SHP77 (cell line): Measurements from ENCODE around the gene TIMM44.
"Not testable (repeated sequence)": the region's sequence is repeated elsewhere in the genome, so short reads cannot be mapped to it uniquely, and the experiment has no call there.

Experiments
- DNase-seq, 2 experiments: peaks; one replicate each; lab custom pipeline; 2025; lab: John Stamatoyannopoulos, UW

Gene TIMM44

DNA sequence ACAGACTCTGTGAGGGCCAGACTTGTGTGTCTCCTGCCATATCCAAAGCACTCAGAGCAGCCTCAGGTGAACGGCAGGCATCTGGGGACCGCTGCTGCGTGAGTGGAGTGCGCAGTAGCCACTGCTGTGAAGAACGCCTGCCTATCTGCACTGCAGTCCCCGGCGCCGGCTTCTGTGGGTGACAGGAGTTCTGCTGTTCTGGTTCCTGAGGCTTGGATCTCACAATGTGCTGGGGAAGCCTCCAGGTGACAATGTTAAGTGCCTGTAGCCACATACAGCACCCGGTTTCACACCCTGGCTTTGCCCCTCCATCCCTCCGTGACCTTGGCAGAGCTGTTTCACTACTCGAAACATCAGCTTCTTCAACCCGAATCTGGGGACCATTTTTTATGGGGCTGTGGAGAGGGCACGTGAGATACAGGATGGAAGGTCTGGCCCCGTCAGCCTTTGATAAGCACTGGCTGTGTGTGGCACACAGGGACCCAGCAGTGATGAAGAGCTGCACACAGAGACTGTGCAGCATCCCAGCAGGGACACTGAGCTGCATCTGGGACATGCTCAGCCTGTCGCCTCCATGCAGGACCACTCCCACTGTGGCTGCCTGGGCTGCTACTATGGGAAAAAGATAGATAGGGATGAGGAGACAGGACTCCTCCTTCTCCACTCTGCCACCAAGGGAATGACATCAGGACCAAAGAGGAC is 33.7 kb upstream of the TIMM44 start:
- DNase-seq: no peak

DNA sequence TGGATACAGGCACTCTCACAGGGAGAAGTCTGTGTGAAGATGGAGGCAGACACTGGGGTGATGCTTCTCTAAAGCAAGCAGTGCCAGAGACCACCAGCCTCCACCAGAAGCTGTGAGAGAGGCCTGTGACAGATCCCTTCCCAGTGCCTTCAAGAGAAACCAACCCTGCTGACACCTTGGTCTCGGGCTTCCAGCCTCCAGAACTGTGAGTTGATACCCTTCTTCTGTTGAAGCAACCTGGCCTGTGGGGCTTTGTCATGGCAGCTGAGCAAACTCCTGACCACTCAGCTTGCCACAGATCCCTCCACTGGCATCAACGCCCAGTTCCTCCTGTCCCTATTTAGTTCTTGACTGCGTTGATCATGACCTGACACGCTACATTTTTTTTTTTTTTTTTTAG is 33.0 kb upstream of the TIMM44 start:
- no peak for DNase-seq

DNA sequence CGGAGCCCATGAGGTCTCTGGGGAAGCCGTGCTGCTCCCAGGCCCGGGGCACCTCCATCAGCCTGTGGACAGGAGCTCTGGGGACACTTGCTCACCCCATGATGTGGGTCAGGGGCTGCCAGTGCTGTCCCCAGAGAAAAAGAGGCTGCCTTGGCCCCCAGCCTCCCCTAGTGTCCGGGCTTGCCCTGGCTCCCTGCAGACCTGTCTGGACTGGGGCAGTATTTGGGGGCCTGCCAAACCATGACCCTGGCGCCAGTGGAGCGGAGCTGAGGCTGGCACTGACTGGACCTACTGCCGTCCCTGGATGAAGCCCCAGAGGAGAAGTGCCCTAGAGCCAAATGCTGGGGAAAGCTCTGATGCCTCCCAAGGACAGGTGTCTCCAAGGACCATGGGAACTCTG is 31.6 kb upstream of the TIMM44 start:
- no peak for DNase-seq

DNA sequence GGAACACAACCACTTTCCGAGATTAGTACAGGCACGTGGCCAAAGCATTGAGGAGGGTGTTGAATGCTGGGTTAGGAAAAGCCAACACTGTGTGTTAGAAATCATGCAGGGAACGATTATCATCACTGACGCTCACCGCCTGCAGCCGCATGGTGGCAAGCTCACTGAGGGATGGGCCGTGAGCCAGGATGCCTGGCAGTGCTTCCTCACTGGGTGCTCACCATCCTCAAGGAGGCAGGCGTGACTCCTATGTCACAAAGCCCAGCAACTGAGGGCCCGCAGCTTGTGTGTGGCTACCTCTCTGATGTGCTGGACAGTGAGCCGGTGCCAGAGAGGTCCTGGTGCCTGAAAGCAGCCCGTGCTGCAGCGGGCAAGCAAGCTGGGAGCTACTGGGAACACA is 30.4 kb upstream of the TIMM44 start:
- DNase-seq: no peak

DNA sequence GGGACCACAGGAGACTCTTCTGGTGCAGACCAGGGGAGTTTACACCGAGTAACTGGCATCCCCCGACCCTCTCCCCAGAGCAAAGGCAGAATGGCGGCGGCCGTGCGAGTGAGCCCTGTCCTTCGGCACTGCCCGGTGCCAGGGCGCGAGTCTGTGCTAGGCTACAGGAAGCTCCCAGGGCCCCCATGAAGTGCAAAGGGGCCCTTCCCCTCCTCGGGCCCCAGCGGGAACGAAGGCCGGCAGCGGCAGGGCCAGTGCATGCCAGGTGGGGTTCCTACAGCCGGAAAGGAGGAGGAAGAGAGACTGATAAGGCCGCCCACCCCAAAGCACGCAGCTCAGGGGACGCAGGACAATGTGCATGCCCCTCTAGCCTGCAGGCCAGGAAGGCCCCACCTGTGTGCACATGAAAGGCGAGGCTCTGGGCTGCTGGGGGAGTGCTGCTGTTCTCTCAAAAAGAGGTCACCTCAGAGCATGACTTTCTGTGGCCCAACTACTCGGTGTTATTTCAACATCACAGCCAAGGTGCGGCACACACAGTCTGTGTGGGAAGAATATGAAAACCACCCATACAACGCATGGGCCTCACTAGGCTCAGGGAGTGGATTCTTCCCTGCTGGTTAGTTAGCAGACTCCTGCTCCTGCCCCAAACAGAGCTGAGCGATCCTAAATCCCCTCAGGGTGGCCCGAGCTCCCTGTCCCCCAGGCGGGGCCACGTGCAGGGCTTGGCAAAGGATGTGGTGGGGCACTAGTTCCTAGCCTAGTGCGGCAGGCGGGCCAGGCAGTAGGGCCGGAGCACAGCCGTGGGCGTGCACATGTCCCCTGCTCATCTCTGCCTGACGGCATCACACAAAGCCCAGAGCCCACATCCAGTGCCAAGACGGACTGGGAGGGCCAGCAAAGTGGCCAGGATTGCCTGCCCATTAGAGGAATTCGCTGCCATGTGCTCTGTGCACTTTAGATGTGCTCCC is 28.4 kb upstream of the TIMM44 start:
- DNase-seq: no peak

DNA sequence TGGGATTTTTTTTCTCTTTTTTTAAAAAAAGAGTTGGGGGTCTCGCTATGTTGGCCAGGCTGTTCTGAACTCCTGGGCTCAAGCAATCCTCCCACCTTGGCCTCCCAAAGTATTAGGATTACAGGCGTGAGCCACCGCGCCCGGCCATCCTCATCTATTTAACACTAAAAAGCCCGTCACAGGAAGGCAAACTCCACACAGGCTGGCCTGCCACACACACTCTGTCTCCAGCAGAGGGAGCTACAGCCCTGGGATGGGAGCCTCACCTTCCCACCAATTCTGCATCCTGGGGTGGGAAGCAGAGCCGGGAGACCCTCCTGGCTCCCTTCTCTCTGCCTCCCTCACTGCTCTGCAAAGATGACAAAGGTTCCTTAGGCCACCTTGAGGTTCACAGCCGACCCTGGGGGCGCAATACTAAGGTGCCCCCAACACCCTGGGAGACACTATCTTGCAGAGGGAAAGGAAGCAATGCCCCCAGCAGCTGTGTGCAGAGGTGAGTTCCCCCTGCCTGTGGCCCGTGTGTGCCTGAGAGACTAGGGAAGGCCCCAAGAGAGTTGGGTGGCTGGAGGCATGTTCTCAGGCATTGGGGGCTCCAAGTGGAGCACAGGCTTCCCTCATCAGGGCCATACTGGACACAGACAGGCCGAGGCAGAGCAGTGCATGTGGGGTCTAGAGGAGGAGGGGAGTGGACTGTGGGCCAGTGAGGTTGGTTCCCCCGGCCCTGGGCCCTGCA is 27.4 kb upstream of the TIMM44 start:
- DNase-seq: peak; percentile 17 to 18

DNA sequence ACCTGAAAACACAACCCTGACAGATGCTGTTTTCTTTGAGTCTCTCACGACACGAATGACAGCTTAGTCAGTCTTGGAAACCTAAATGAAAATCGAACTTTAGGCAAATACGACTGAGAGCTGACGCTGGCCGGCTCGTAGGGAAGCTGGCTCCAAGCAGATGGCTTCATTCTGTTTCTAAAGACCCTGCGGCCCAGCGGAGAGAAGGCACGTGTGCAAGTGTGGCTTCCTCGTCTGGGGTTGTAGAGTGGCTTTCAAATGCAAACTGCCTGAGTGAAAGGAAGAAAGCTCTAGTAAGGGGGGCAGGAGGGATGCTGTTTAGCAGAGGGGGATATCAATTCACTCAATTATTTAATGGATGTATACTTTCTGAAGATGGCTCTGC is 26.1 kb upstream of the TIMM44 start:
- DNase-seq: no peak

DNA sequence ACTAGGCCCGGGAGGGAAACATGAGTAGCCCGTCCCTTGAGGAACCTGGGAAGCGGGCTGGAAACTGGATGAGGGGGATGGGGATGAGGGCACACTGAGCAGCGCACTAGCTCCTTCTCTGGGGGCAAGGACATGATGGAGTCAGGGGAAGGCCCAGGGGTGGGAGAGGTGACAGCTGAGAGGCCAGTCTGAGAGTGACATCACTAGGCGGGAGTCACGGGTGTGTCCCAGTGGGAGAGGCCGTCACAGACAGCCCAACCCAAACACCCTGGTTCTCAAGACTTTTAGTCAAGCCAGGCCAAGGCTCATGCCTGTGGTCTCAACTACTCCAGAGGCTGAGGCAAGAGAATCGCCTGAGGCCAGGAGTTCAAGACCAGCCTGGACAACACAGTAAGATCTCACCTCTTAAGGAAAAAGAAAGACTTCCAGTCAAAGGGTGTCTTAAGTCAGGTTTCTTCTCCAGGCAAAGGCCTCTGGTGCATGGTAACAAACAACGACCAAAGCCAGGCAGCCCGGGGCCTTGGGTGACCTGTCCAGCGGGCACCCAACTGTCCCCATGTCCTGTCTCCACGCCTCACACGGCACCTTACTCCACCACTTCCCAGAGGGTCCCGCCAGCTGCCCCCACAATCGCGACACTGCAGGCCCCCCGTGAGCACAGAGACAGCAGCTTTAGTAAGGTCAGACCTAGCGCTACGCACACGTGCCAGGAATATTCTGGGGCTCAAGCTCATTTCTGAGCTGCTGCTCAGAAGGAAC is 25.5 kb upstream of the TIMM44 start:
- no peak for DNase-seq

DNA sequence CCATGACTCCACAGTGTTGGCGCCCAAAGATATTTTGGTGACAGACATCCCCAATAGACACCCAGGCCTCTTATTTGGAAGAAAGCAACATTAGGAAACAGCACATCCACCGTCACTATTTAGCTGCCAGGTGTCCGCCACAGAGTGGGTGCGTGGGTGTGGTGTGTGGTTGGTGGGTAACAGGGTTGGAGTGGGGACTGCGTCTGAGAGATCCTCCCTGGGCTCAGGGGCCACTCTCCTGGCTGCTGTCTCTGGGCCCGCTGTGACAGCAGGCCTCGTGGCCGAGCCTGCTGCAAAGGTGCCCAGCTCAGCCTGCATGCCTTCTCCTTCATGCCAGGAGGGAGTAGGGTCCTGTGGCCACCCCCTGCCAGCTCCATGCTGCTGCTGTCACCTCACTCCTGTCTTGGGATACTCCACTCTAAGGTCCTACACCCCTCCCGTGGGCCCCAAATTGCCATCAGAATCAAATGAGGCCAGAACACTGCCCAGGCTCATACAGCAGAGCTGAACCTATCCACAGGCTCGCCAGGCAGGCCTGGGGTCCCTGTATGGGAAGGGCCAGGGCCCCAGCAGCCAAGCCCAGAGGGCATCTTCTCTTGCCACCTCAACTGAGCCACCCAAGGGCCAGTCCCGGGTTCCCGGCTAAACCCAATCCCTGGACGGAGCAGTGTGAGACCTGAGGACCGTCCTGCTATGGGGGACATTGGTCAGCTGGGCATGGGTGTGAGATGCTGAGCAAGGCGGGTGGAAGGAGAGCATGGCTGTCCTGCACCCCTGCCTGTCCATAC is 24.7 kb upstream of the TIMM44 start:
- DNase-seq: no peak

DNA sequence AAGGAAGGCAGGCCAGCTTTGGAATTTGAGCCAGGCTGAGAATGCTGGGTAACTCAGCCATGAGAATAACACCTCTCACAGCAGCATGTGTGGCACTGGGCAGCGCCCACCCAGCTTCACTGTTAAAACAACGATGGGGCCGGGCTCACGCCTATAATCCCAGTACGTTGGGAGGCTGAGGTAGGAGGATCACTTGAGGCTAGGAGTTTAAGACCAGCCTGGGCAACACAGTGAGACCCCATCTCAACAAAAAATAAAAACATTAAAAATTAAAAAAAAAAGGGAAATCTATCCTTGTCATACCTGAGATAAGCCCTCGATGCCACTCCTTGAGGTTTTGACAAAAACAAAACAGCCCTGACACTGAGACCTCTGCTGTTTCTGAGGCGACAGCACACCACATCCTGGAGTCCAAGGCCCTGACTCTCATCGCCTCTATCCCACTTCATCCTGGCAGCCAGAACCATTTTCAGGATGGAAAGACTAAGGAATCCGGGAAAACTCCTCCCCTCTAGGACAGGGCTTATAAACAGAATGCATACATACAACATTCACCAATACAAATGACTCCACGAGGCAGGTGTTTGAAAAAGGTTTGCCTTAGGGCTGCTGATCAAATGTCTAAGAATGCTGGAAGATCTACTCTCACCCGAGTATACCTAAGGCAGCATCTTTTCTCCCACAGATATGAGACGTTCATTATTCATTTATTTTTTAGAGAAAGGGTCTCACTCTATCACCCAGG is 22.6 kb upstream of the TIMM44 start:
- DNase-seq: no peak

DNA sequence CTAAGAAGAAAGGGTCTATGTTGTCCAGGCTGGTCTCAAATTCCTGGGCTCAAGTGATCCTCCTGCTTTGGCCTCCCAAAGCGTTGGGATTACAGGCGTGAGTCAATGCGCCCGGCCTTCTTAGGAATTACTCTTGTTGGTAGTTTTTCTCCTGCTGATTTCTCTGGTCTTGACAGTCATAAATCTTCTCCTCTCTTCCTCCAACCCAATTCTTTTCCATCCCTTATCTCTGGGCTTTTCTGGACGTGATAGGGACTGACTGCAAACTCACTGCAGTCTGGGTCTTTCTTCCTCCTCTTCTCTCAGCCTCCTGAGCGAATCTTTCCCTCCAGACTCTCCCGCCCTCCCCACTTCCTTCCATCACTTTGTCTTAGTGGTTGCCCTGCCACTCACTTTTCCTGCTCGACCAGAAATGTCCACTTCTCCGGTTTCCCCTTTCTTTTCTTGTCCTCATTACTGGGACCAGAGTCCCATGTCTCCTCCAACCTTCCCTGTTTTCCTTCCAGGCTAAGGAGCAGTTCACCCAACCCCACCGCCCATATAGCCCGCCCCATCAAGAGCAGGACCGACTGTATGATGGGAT is 21.9 kb upstream of the TIMM44 start:
- no peak for DNase-seq

DNA sequence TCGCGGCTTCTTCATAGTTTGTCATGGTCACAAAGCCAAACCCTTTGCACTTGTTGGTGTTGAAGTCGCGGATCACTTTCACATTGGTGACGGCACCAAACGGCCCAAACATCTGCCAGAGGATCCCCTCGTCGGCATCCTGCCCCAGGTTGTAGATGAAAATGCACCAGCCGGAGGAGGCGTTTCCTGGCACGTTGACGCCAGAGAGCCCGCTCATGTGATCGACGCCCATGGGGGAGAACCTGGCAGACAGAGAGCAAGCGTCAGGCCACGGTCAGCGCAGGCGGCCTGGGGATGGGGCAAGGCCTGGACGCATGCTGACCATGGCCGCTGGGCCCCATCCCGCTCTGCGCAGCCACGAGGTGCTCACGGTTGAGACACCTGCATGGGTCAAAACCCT is 20.1 kb upstream of the TIMM44 start:
- DNase-seq: no peak

DNA sequence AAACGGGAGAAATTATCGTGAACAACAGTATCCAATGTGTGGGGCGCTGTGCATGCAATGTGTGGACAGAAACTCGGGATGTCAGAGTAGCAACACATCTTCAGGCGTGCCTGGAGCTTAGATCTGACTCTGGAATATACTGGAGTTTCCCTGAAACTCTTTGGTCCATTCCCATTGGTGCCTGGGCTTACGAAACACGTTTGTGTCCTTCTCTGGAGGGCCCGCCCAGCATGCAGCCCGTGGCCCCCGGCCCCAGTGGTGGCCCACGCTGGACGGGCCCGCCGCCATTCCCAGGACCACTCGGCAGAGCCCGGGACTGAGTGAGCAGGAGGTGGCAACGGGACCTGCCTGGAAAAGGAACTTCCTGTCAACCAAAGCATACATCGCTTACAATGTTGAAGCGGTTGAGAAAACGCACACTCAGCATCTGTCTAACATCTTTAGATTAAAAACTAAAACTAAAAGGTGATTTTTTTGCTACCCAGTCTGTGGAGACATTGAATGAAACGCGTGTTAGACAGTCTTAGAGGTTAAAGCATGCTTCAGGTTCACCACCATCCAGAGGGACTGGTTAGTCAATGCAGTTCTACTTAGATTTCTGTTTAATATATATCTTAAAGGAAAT is 19.3 kb upstream of the TIMM44 start:
- no peak for DNase-seq

DNA sequence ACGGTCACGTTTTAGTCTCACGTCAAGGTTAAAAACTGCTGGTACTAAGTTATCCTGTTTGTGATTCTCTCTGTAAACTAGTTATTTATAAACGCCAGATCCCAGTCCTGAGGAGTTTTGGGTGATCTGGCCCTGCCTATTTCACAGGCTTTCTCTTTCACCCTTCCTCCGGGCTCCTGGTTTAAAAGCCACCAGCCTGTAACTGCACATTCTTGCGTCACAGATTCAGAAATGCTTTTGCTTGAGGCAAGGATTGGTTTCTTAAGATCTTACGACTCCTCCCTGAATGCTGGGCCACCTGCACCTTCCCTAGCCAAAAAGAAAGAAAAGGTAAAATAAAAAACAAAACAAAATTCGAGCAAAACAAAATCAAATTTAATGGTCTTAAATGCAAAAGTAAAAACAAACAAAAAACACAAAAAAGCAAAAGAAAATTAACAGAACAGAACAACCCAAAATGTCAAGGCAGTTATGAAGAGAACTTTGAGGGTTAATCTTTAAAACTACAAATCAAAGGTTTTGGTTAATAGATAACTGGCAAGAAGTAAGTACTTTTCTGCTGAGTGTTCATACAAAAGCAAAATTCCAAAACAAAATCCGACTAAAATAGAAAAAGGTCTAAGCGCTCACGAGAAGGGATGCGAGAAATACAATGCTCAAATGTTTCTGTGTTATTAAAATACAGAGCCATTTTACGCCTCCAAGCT is 18.6 kb upstream of the TIMM44 start:
- DNase-seq: no peak

DNA sequence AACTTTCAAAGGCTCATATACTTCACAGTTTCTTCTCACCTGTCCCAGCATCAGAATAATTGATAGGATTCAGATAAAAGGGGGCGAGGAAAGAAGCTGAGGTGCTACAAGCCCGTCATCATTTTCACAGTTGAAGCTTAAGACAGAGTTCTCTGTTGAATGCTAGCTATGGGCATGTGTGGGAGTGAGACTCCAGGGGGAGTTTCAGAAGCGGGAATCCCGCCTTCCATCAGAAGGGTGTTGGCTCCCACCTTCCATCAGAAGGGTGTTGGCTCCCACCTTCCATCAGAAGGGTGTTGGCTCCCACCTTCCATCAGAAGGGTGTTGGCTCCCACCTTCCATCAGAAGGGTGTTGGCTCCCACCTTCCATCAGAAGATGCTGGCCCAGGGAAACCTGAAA is 17.6 kb upstream of the TIMM44 start:
- DNase-seq: not testable (repeated sequence)

DNA sequence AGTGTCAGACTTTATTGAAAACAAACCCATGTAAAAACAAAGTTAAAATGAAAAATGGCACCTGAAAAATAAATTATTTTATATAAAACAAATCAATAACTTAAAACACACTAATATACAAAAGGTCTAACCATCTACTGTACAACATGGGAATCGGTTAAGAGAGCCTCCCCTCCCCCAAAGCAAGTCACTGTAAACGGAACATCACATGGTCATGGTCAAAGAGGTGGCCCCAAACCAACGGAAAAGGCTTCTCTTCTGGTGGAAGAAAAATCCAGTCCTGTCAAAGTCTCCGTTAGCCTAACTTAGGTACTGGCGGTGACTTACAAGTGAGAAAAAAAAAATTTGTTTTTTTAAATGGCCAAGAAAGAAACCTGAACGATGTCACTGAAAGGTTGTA is 15.7 kb upstream of the TIMM44 start:
- DNase-seq: no peak

DNA sequence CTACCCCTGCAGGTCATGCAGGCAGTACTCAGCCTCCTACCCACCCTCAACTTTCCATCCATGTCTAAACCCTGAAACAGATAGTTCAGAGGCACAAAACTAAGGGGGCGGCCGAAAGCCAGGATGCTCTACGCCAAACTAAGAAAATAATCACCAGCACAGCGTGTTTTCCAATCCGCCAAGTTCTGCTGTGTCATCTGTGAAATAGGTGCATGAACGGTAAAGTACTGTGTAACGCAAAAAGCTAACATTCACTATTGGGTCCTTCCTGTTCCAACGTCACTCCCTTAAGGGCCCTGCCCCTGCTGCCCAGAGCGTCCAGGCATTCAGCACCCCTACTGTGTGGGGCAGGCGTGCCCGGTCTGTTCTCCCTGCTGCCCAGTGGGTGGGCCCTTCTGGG is 12.2 kb upstream of the TIMM44 start:
- DNase-seq: no peak

DNA sequence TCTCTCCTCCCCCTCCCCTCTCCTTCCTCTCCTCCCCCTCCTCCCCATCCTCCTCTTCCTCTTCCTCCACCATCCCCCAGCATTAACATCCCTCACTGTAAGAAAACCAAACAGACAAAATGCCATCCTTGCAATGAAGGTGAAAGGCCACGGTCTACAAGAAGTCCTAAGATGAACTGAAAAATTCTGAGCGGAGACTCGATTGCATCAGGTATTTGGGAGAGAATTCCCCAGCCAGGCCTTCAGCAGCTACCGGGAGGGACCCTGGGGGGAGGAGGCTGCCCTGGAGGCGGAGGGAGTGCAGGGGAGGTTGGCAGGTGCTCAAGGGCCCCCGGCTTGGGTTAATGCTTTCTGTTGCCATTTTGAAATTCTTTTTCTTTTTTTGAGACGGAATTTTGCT is 10.1 kb upstream of the TIMM44 start:
- no peak for DNase-seq

DNA sequence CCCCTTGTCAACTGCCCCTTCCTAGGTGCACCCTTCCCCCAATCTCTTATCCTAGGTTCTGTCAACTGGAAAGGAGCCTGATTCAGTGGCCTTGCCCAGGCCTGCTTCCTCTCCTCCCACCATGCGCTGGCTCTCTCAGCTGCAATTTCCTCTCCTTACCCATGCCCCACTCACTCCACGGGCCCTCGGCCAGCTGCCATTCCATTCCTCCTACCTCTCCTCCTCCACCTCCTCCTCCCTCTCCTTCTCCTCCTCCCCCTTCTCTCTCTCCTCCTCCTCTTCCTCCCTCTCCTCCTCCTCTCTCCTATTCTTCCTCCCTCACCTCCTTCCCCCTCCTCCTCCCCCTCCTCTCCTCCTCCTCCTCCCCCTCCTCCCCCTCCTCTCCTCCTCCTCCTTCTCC is 9.6 kb upstream of the TIMM44 start:
- no peak for DNase-seq
